ENCODE data around the gene HOXD13. TPM values are rescaled to one million over a fixed set of nuclear protein-coding genes. Genes with fewer than 3 reads are reported as not detected.

The HOXD13 gene
- polyA plus RNA-seq, 1 donor from 2014 or later = not detected

DNA sequence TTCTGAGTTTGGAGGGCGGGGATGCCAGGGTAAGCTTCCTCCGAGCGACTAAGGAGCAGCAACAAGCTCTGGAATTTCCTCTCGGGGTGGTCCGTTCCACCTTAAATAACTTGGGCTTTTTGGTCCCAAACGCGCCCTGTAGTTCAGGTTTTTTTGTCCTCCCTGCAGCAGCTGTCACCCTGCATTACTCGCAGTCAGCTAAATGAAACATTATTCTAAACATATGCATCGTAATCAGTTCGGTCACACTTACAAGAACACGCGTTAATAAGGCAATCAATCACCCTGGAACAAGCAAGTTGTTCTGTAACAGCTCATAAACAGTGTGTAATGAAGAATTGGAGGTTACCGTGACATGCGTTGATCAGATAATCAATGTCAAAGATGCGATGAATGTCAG lies 17.0 kb upstream of the HOXD13 start:
- no peak overlapping the region for H3K27ac ChIP-seq (ENCODE audit: low read length)
- no peak overlapping the region for H3K4me3 ChIP-seq (ENCODE audit: low read length)
- H3K9me2 ChIP-seq (ENCODE audit: insufficient read depth, low read length) = no peaks in the 10 kb centered on the region
- H3K9me3 ChIP-seq (ENCODE audit: low read length) = peaks cover 4% of the 10 kb centered on the region
- TF ChIP-seq RAD21 (conservative IDR thresholded peaks at IDR 0.05) (no peak), POLR2AphosphoS5 (IDR thresholded peaks at IDR 0.05) (peak; percentile 46)
- H3F3A ChIP-seq (ENCODE audit: insufficient read depth, low read length, poor library complexity, severe bottlenecking) = no peaks in the 10 kb centered on the region
- no peak overlapping the region for H2AFZ ChIP-seq (ENCODE audit: low read depth, low read length)
- H3K79me2 ChIP-seq (replicated peaks; ENCODE audit: insufficient read depth, low read length) = no peaks in the 10 kb centered on the region
- H3K36me3 ChIP-seq (ENCODE audit: insufficient read depth, low read length) = no peaks in the 10 kb centered on the region
- H3K4me2 ChIP-seq (ENCODE audit: low read length) = no peak overlapping the region
- H3K27me3 ChIP-seq (ENCODE audit: insufficient read depth, low read depth, low read length) = peaks cover 98% of the 10 kb centered on the region
- H4K20me1 ChIP-seq (ENCODE audit: insufficient read depth) = no peaks in the 10 kb centered on the region
- no peak overlapping the region for H3K9ac ChIP-seq (ENCODE audit: low read length)

DNA sequence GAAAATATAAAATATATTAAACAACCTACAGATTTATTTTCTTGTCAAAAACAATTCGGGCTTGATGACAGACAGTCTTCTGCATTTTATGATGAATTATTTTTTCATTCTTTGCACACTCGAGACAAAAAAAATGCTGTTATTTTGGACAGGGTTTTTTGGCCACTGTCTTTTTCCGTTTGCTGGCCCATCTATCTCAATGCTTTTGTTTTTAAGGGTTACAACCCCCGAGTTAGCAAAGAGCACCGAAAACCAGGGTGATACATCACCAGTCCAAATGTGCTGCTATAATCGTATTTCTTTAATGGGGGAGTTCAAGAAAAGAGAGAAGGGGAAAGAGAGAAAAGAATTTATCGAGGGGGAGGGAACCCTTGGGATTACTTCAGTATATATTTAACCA lies 16.5 kb upstream of the HOXD13 start:
- Histone ChIP-seq H3K9me2 (ENCODE audit: insufficient read depth, low read length) (no peaks in the 10 kb centered on the region), H3K4me2 (ENCODE audit: low read length) (no peak overlapping the region), H3K9me3 (ENCODE audit: low read length) (peaks cover under 1% of the 10 kb centered on the region), H3K9ac (ENCODE audit: low read length) (no peak overlapping the region), H3F3A (ENCODE audit: insufficient read depth, low read length, poor library complexity, severe bottlenecking) (no peaks in the 10 kb centered on the region), H3K36me3 (ENCODE audit: insufficient read depth, low read length) (no peaks in the 10 kb centered on the region), H3K4me3 (ENCODE audit: low read length) (no peak overlapping the region), H3K27ac (ENCODE audit: low read length) (no peak overlapping the region), H3K79me2 (replicated peaks; ENCODE audit: insufficient read depth, low read length) (no peaks in the 10 kb centered on the region), H3K27me3 (ENCODE audit: insufficient read depth, low read depth, low read length) (peaks cover 98% of the 10 kb centered on the region), H2AFZ (ENCODE audit: low read depth, low read length) (no peak overlapping the region), H4K20me1 (ENCODE audit: insufficient read depth) (no peaks in the 10 kb centered on the region)
- TF ChIP-seq POLR2AphosphoS5 (IDR thresholded peaks at IDR 0.05) (no peak), RAD21 (conservative IDR thresholded peaks at IDR 0.05) (no peak), TAF1 (IDR thresholded peaks at IDR 0.05; ENCODE audit: low read depth) (no peak), EZH2 (IDR thresholded peaks at IDR 0.05; ENCODE audit: borderline replicate concordance, insufficient read depth, low read length, poor library complexity, severe bottlenecking) (no peak), EP300 (conservative IDR thresholded peaks at IDR 0.05; ENCODE audit: poor library complexity, severe bottlenecking) (no peak), SMC3 (conservative IDR thresholded peaks at IDR 0.05; ENCODE audit: poor library complexity) (no peak), MXI1 (conservative IDR thresholded peaks at IDR 0.05; ENCODE audit: poor library complexity, severe bottlenecking) (no peak)
- TF ChIP-seq, protein P1, sequence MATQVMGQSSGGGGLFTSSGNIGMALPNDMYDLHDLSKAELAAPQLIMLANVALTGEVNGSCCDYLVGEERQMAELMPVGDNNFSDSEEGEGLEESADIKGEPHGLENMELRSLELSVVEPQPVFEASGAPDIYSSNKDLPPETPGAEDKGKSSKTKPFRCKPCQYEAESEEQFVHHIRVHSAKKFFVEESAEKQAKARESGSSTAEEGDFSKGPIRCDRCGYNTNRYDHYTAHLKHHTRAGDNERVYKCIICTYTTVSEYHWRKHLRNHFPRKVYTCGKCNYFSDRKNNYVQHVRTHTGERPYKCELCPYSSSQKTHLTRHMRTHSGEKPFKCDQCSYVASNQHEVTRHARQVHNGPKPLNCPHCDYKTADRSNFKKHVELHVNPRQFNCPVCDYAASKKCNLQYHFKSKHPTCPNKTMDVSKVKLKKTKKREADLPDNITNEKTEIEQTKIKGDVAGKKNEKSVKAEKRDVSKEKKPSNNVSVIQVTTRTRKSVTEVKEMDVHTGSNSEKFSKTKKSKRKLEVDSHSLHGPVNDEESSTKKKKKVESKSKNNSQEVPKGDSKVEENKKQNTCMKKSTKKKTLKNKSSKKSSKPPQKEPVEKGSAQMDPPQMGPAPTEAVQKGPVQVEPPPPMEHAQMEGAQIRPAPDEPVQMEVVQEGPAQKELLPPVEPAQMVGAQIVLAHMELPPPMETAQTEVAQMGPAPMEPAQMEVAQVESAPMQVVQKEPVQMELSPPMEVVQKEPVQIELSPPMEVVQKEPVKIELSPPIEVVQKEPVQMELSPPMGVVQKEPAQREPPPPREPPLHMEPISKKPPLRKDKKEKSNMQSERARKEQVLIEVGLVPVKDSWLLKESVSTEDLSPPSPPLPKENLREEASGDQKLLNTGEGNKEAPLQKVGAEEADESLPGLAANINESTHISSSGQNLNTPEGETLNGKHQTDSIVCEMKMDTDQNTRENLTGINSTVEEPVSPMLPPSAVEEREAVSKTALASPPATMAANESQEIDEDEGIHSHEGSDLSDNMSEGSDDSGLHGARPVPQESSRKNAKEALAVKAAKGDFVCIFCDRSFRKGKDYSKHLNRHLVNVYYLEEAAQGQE (IDR thresholded peaks at IDR 0.05; ENCODE audit: borderline replicate concordance) = no peak
- TF ChIP-seq, protein P2, sequence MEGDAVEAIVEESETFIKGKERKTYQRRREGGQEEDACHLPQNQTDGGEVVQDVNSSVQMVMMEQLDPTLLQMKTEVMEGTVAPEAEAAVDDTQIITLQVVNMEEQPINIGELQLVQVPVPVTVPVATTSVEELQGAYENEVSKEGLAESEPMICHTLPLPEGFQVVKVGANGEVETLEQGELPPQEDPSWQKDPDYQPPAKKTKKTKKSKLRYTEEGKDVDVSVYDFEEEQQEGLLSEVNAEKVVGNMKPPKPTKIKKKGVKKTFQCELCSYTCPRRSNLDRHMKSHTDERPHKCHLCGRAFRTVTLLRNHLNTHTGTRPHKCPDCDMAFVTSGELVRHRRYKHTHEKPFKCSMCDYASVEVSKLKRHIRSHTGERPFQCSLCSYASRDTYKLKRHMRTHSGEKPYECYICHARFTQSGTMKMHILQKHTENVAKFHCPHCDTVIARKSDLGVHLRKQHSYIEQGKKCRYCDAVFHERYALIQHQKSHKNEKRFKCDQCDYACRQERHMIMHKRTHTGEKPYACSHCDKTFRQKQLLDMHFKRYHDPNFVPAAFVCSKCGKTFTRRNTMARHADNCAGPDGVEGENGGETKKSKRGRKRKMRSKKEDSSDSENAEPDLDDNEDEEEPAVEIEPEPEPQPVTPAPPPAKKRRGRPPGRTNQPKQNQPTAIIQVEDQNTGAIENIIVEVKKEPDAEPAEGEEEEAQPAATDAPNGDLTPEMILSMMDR (IDR thresholded peaks at IDR 0.05; ENCODE audit: poor library complexity, severe bottlenecking) = no peak

DNA sequence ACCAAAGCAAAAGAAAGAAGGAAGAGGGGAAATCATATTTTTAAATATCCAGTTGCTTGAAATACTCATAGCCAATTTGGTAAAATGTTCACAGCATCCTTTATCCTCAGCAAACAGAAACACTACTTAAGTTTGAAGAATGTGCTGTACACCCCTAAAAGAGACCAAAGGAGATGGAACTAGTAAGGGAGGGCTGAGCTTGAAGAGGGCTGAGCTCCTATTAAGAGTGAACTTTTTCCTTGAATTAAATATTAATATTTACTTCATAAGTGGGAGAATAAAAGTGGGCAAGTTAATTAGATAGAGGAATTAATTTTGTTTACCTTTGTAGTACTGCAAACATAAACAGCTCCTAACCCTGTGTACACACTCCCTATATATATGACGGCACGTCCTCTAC lies 15.7 kb upstream of the HOXD13 start:
- H2AFZ ChIP-seq (ENCODE audit: low read depth, low read length) = no peak overlapping the region

More for the DNA sequence above, 15.7 kb upstream of the HOXD13 start:
- Histone ChIP-seq H4K20me1 (ENCODE audit: insufficient read depth) (no peaks in the 10 kb centered on the region), H3K9me2 (ENCODE audit: insufficient read depth, low read length) (no peaks in the 10 kb centered on the region), H3K4me2 (ENCODE audit: low read length) (no peak overlapping the region), H3K4me3 (ENCODE audit: low read length) (no peak overlapping the region), H3K36me3 (ENCODE audit: insufficient read depth, low read length) (no peaks in the 10 kb centered on the region), H3K79me2 (replicated peaks; ENCODE audit: insufficient read depth, low read length) (no peaks in the 10 kb centered on the region), H3F3A (ENCODE audit: insufficient read depth, low read length, poor library complexity, severe bottlenecking) (no peaks in the 10 kb centered on the region), H3K27ac (ENCODE audit: low read length) (no peak overlapping the region), H3K9me3 (ENCODE audit: low read length) (no peaks in the 10 kb centered on the region), H3K9ac (ENCODE audit: low read length) (no peak overlapping the region), H3K27me3 (ENCODE audit: insufficient read depth, low read depth, low read length) (peaks cover 98% of the 10 kb centered on the region)
- TF ChIP-seq POLR2AphosphoS5 (IDR thresholded peaks at IDR 0.05) = no peak
- no peak for TF ChIP-seq RAD21 (conservative IDR thresholded peaks at IDR 0.05)
- TF ChIP-seq EP300 (conservative IDR thresholded peaks at IDR 0.05; ENCODE audit: poor library complexity, severe bottlenecking) = no peak
